Right hindlimb (tissue), 1 donor: Measurements from ENCODE around the gene DTX3L.
A peak's percentile ranks its signal among the peaks of the same experiment; 100 is the strongest.

Source experiments
- DNase-seq: peaks from one replicate; pipeline ENCODE4 v3.0.0-alpha.2; 2018

Gene DTX3L

GRCh38 chr3:122564155-122564912 is at the start of gene DTX3L, which contains the start of gene PARP9:
Gene DTX3L, plus strand, starts transcription at chr3:122564338. Its CDS starts 89 bp downstream, at chr3:122564427.
Gene PARP9, minus strand, starts transcription at chr3:122564300. Its CDS starts 4,680 bp downstream, at chr3:122559620.
- peak; percentile 85 for DNase-seq

GRCh38 chr3:122515020-122515468 is 49.1 kb upstream of the DTX3L start:
- no peak for DNase-seq

GRCh38 chr3:122515870-122516269 is 48.3 kb upstream of the DTX3L start:
- DNase-seq = no peak

- DNase-seq = no peak
These were observed 47.2 kb upstream of the DTX3L start for GRCh38 chr3:122516846-122517360.

GRCh38 chr3:122519693-122520092 is 44.4 kb upstream of the DTX3L start:
- no peak for DNase-seq

GRCh38 chr3:122520861-122521260 is 43.3 kb upstream of the DTX3L start:
- DNase-seq = no peak

GRCh38 chr3:122523317-122523716 is 40.8 kb upstream of the DTX3L start:
- DNase-seq = no peak

- no peak for DNase-seq
These were observed 34.0 kb upstream of the DTX3L start for GRCh38 chr3:122530164-122530563.

GRCh38 chr3:122533480-122533879 is 30.7 kb upstream of the DTX3L start:
- DNase-seq = no peak

- no peak for DNase-seq
These were observed 30.2 kb upstream of the DTX3L start for GRCh38 chr3:122533931-122534334.

GRCh38 chr3:122535964-122536631 is 28.0 kb upstream of the DTX3L start:
- DNase-seq = no peak

- DNase-seq = no peak
These were observed 27.5 kb upstream of the DTX3L start for GRCh38 chr3:122536632-122537001.

GRCh38 chr3:122538956-122539490 is 25.1 kb upstream of the DTX3L start:
- DNase-seq = no peak

GRCh38 chr3:122546151-122546550 is 18.0 kb upstream of the DTX3L start:
- DNase-seq = no peak

- no peak for DNase-seq
These were observed 16.1 kb upstream of the DTX3L start for GRCh38 chr3:122548076-122548475.

- no peak for DNase-seq
These were observed 15.5 kb upstream of the DTX3L start for GRCh38 chr3:122548619-122549018.

GRCh38 chr3:122553171-122553570 is 11.0 kb upstream of the DTX3L start:
- DNase-seq = no peak

GRCh38 chr3:122555275-122556071 is 8.7 kb upstream of the DTX3L start:
- DNase-seq = no peak

GRCh38 chr3:122557356-122557755 is 6.8 kb upstream of the DTX3L start:
- no peak for DNase-seq

- no peak for DNase-seq
These were observed 5.5 kb upstream of the DTX3L start for GRCh38 chr3:122558605-122559004.

GRCh38 chr3:122559906-122560305 is 4.2 kb upstream of the DTX3L start:
- DNase-seq = no peak

- DNase-seq = peak; percentile 31
These were observed 3.5 kb upstream of the DTX3L start for GRCh38 chr3:122560680-122561079.
